SU-DHL-6 (cell line): ENCODE results near the gene RNFT1.
"Not testable (repeated sequence)": the region's sequence is repeated elsewhere in the genome, so short reads cannot be mapped to it uniquely, and the experiment has no call there.

Source experiments
- CTCF ChIP-seq: fragments of 200-600 bp; sonication (generic); IDR thresholded peaks from one replicate; pipeline ENCODE4 v1.5.1; 2017; ENCODE audit warnings: antibody characterized with exemption, mild to moderate bottlenecking, low read length, moderate library complexity; ENCODE audit not compliant: insufficient read depth, poor library complexity, severe bottlenecking
- EZH2phosphoT487 ChIP-seq: fragments of 200-600 bp; sonication (generic), shearing (Covaris generic); conservative IDR thresholded peaks from 2 replicates; pipeline ENCODE4 v1.6.1; 2018; ENCODE audit warnings: mild to moderate bottlenecking, antibody characterized with exemption, low read length, moderate library complexity, mixed read lengths

GRCh38 chr17:60004561-60004960 lies 40.0 kb upstream of the RNFT1 start:
- TF ChIP-seq CTCF, EZH2phosphoT487: not testable (repeated sequence)
